Measurements from ENCODE around the gene COPB1.
A peak's percentile ranks its signal among the peaks of the same experiment; 100 is the strongest.

COPB1 gene

DNA sequence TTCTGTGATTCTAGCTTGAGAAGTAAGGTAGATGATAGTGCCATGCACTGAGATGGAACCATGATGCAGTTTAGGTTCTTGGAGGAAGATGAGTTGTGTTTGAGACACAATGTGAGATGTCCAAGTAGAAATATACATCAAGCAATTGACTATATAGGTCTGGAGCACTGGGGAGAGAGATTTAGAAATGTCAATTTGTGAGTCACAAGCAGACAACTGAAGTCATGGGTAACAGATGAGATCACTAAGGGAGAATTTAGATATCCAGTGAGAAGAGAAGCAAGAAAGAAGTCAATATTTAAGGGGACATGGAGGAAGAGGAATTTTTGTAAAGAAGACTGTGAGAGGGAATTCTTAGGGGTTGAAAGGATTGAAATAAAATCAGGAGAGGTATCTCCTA is 75.5 kb downstream of the COPB1 start:
- no peak for DNase-seq

DNA sequence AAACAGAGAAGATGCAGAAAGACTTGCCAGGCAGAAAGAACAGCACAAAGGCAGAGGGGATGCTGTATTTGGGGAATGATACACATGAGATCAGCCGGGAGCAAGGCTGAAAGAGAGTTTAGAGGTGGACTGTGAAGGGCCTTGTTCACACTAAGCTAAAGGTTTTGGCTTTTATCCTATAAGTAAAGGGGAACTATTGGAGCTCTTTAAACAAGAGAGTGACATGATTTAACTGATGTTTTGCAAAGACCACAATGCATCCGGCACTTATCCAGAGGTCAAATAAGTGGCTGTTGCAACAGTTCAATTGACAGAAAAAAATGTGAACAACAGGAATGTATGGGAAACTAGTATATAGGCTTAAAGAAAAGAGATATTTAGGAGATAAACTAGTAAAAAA is 76.0 kb downstream of the COPB1 start:
- DNase-seq: no peak

DNA sequence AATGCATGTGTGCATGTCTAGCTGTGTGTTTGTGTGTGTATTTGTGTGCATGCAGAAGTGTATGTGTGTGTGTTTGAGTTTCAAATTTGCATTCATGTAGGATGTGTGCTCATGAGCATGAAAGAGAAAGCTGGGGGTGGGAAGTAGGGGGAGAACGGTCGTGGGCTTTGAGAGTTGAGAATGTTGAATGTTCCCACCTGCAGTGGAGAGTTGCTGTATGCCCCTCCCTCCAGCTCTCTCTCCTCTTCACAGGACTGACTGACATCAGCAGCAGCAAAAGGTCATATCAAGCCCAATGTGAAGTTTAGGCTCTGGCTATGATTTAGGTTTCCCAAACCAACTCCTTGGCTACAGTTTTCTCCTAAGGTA is 76.8 kb downstream of the COPB1 start:
- no peak for DNase-seq

DNA sequence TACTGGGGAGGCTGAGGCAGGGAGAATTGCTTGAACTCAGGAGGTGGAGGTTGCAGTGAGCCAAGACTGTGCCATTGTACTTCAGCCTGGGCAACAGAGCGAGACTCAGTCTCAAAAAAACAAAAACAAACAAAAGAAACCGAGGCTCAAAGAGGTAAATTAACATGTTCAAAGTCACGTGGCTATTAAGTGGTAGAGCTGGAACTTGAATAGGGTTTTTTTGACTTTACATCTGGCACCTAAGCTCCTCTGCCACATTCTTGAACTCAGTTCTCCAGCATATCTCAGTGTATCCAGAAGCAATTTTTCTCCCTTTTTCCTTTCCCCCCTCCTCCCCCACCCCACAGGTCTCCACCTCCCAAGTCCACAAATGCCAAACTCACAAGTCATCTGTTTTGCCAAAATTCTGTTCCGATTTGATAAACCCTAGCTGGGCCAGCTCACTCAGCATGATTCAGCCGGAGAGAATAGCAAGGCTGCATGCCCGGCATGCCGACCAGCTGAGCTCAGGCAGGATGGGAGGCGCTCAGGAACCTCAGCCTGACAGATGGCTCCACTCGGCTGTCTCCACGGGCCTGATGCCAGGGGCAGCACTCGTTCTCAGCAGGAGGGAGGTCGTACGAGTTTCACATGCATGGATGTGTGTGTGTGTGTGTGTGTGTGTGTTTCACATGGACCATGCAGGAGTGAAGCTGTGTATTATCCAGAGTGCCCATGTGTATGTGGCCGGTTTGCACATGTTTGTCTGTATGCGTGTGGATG is 77.4 kb downstream of the COPB1 start:
- DNase-seq: no peak

DNA sequence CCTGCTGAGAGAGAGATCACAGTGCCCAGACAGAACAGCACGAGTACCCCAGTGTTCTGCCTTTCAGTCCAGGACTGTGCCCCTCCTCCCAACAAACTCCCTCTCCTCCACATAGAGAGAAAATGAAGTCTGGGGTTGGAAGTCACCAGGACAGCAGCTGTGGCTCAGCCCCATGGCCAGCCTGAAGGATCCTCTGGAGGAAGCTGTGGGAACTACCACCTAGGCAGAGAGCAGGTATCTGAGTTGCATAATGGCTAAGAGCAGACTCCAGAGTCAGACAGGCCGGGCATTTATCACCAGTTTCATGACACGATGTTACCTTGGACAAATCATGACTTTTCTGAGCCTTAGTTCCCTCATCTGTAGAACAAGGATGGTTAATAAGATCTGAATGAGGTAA is 79.4 kb downstream of the COPB1 start:
- DNase-seq: no peak

DNA sequence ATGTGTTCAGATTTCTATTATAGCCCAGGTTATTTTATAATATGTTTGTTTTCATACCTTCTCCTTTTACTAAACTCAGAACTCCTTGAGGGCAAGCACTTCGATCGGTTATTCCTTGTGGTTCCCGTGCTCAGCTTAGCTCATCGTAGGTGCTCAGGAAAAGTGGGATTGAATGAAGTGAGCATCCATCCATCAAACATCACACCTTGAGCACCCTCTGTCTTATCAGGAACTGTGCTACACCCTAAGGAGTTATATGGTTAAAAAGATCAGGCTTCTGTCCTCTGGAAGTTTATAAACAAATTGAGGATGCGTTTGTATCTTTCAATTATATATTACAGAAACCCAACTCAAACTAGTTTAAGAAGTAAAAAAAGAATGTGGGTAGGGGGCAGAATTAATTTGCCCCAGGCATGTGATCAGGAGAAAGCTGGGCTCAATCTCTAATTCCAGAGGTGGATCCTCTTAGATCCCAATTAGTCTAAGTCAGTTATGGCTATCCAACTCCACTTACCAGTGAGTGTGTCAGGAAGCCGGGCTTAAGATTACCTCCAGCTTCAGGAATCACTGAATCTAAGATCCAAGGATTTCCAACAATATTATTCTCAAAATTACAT is 80.7 kb downstream of the COPB1 start:
- DNase-seq: peak; percentile 11

DNA sequence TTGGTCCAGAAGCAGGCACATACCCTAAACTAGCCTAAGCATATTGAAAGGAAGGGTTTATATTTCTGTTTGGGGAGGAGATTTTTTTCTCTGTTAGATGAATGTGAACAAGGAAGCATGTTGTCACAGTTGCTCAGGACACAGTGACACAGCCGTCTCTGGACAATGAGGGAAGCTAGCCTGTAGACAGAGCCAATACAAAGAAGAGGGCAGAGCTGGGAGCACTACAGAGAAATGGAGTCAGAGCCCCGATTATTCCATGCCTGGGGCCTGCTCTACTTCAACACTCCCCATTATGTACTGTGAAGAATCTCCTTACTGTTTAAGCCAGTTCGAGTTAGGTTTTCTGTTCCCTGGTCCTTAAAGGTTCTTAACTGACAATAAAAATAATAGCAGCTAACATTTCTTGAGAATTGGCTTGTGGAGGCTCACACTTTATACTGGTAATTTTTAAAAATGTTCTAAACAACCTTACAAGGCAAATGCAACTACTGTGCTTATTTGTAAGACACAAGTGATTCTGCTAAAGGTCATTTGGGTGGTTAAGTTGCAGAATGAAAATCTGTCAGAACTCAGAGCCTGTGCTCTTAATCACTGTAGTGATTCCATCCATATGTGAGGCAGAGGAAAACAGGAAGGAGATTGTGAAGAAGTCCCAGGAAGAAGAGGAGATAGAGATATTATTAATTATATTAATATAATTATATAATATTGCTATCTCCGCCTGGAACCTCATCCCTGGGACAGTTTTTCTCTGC is 81.8 kb downstream of the COPB1 start:
- DNase-seq: no peak

DNA sequence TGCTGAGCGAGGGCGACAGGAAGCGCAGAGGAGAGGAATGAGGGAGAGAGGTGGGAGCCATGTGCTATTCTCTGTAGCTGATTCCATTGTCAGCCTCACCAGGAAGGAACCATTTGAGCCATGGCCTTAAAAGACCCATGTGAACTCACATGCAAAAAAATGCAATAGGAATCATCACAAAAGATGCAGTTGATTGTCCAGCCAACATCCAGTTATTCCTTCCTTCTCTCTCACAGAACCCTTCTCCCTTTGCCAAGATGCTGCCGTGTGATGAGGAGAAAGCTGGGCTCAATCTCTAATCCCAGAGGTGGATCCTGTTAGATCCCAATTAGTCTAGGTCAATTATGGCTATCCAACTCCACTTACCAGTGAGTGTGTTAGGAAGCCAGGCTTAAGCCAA is 82.4 kb downstream of the COPB1 start:
- DNase-seq: no peak

DNA sequence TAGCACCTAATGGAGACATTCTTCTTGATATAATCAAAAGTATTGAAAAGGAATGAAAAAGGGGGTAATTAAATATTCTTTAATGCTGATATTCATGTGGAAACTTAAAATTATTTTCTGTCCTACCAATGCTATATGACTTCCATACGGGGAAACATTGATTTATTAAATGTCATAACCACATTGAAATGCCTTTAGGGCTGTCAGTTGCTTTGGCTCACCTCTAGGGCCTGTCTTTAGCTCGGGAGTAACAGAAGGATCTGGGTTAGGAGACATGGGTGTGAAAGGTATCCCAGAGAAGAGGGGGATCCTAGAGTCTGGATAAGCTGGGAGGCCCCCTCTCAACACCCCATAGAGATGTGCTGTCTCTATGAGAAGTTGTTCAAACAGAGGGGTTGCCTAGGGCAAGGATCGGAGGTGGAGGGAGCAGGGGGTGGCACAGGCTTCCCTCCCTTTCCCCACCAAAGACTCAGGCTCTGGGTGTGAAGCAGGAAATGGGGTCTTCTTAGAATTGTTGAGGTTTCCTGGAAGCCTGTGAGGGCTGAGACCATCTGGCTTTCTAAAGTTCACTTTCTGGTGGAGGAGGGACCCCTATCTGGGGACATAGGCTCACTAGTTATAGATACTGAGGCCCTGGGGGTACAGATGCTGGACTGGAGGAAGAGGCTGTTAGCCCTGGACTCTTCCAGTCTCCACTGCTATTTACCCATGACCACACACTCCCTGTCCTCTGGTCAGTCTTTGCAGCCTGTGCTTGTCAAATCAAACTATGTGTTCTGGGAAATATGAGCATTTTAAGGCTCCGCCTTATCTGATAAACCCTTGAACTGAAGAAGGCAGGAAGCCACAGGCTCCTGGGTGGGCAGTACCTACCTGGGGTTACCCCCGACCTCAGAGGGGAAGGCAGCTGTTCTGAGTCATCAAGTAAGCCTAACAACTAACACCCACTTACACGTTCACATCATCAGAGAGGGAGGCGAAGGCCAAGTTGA is 84.8 kb downstream of the COPB1 start:
- peak; percentile 80 for DNase-seq

DNA sequence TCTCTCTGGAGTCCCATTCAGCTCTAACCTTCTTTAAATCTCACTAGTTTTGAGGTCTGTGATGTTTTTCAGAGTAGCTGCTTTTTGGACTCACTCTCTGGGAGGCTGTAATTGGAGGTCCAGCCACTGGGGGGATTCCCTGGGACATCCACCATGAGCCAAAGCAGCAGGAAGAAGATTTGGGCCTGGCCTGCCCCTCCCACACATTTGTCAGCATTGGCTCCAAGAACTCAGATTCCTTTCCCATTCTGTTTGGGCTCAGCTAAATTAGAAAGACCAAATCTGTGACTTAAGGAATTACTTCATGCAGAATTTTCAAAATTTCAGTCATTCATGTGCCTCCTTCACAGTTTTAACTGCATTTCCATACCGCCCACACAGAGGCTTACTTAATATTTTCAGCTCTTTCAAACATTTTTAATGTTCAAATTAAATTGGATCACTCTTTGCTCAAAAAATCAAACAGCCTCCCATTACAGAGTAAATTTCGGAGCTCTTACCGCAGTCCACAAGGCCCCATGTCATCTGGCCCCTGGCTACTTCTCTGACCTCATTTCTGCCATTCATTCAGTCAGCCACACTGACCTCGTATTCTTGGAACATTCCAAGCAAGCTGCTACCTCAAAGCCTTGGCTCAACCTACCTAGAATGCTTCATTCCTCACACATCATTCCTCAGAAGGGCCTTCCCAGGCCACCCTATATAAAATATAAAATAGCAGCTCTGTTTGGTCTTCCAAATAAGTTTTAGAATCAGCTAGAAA is 86.1 kb downstream of the COPB1 start:
- no peak for DNase-seq

DNA sequence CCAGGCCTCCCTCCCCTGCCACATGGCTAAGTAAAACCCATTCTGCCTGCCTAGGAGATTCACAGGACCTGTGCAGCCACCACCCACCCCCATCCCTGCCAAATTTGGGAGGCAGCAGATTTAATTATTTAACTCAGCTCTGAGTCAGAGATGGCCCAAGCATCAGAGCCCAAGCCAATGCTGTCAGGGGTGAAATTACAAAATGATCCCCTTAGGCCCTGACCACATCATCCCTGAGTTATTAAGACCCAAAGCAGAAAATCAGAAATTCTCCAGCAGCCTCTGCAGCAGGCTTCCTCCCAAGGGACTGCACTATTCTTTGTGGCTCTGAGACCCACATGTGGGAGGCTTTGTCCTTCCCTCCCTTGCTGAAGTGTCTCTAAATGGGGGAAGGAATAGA is 87.8 kb downstream of the COPB1 start:
- DNase-seq: no peak

DNA sequence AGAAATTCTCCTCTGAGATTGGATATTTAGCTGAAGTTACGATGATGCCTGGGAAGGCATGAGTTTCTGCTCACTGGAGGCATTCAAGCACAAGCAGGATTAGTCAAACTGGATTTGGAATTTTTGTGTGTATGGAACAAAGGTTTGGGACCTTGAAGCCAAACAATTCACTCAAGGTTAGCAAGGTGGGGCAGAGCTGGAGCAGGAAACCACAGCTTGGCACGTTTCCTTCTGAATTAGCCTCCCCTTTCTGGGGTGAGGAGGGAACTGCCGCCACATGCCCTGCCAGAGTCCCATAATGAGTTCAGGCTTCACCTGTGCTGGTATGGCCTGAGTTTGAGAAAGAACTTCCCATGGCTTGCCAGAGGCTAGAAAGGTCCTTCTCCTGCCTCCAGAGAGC is 89.7 kb downstream of the COPB1 start:
- DNase-seq: no peak

DNA sequence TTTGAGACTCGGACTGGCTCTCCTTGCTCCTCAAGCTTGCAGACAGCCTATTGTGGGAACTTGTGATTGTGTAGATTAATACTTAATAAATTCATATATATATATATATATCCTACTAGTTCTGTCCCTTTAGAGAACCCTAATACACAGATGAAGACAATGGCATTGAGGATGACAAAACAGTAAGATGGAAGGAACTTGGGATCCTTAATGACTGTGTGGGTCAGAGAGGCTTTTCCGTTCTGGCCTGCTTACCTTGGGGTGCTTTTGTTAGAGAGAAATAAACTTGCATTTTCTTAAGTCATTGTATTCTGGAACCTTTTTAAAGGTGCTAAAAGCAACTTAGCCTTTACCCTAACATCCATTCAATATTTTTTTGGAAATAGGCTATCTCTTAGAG is 91.0 kb downstream of the COPB1 start:
- no peak for DNase-seq
